ENCODE measurements around the gene ATAT1. TPM values are rescaled to one million over a fixed set of nuclear protein-coding genes. Genes with fewer than 3 reads are reported as not detected.

Gene ATAT1
- total and polyA plus RNA-seq, 2 of the 13 experiments (the other 11 are each of a cell fraction or from before 2014, with no cell fraction given) = 9.2 to 23.6 TPM

GRCh38 chr6:30689022-30689865 is 62.6 kb downstream of the ATAT1 start:
- intact Hi-C loops (cut with micrococcal nuclease; ENCODE audit: unreplicated experiment) = no loop called here

More at GRCh38 chr6:30689022-30689865, 62.6 kb downstream of the ATAT1 start:
- H3K36me3 ChIP-seq (replicated peaks in 1 of 2; ENCODE audit: control insufficient read depth in 1 of 2, insufficient read depth in 2 of 2, low read length in 2 of 2) = no peaks in the 10 kb centered on the region
- CTCF ChIA-PET (ENCODE audit: low intra/inter-chr PET ratio, low total read pairs) = no interaction called here
- no peak for FAIRE-seq
- WGBS (ENCODE audit: low lambda C conversion rate) = 91% methylated on average over 11 of the region's 11 CpGs
- no peak for TF ChIP-seq SP5 (CRISPR knock-in tag; IDR thresholded peaks at IDR 0.05; ENCODE audit: borderline replicate concordance, low read depth)
- TF ChIP-seq HNRNPH1 (optimal IDR thresholded peaks at IDR 0.05; ENCODE audit: low read depth, low read length) = no peak
- TF ChIP-seq USF2 (IDR thresholded peaks at IDR 0.05; ENCODE audit: low read depth, low read length) = no peak
- TF ChIP-seq USF2 (CRISPR knock-in tag; IDR thresholded peaks at IDR 0.05; ENCODE audit: borderline replicate concordance) = no peak
- no peak for TF ChIP-seq ZNF337 (CRISPR knock-in tag; IDR thresholded peaks at IDR 0.05; ENCODE audit: borderline replicate concordance, low read depth)
- TF ChIP-seq NR2F1 (CRISPR knock-in tag; IDR thresholded peaks at IDR 0.05) = no peak
- TF ChIP-seq ZNF839 (CRISPR knock-in tag; IDR thresholded peaks at IDR 0.05; ENCODE audit: borderline replicate concordance) = no peak
- no peak for TF ChIP-seq ZBTB38 (CRISPR knock-in tag; IDR thresholded peaks at IDR 0.05)
- TF ChIP-seq MEIS2 (CRISPR knock-in tag; IDR thresholded peaks at IDR 0.05) = no peak
- TF ChIP-seq ZNF570 (CRISPR knock-in tag; IDR thresholded peaks at IDR 0.05; ENCODE audit: borderline replicate concordance) = no peak
- TF ChIP-seq ZNF18 (CRISPR knock-in tag; IDR thresholded peaks at IDR 0.05; ENCODE audit: insufficient replicate concordance) = no peak
- no peak for TF ChIP-seq ZNF780A (CRISPR knock-in tag; IDR thresholded peaks at IDR 0.05)
- TF ChIP-seq ZNF431 (CRISPR knock-in tag; IDR thresholded peaks at IDR 0.05; ENCODE audit: borderline replicate concordance, low read depth) = no peak
- TF ChIP-seq ZFP36L2 (CRISPR knock-in tag; IDR thresholded peaks at IDR 0.05) = no peak
- no peak for TF ChIP-seq SNAI1 (CRISPR knock-in tag; IDR thresholded peaks at IDR 0.05; ENCODE audit: borderline replicate concordance)
- TF ChIP-seq ZNF33B (CRISPR knock-in tag; IDR thresholded peaks at IDR 0.05) = no peak
- 0 out of 2 replicates have a peak overlapping the region, but pooled peaks have one; percentile 54 for H3K9ac ChIP-seq (ENCODE audit: insufficient read depth, low read depth, low read length)
- in situ Hi-C loops (cut with HindIII; ENCODE audit: extremely low pct_ligation_motif_present, low pct_unique_long_range_greater_than_20kb) = loop anchor here (25.0 kb wide), 1 partner anchor 398 kb away; no protein-coding TSS in a partner anchor
- no peak overlapping the region for H3K27ac ChIP-seq (ENCODE audit: extremely low read length, insufficient read depth, low read length)
- no peaks in the 10 kb centered on the region for H4K20me1 ChIP-seq (ENCODE audit: insufficient read depth, low read length)
- peaks cover 57% of the 10 kb centered on the region for H3K4me1 ChIP-seq (ENCODE audit: insufficient read depth, low read length)
- ATAC-seq = no peak
- POLR2A ChIA-PET = interaction anchor here (1.0 to 3.0 kb wide), 5 partner anchors 16 to 71 kb away, joined by 3 to 23 read pairs (median 7); partner anchors contain the start of genes DHX16, MDC1, MRPS18B and TUBB
- no peak for DNase-seq (ENCODE audit: low spot score)
- H3K27me3 ChIP-seq (ENCODE audit: control insufficient read depth in 1 of 2, insufficient read depth in 2 of 2, low read length in 2 of 2) = no peaks in the 10 kb centered on the region
- BruUV-seq (replicated peaks) = no TSS peak
- no peak overlapping the region for H3K4me2 ChIP-seq (ENCODE audit: low read depth, low read length)
- no peaks in the 10 kb centered on the region for H3K79me2 ChIP-seq (ENCODE audit: insufficient read depth, low read length)
- H3K4me3 ChIP-seq (replicated peaks in 1 of 3; ENCODE audit: insufficient read depth in 1 of 3, low read depth in 2 of 3, low read length in 3 of 3) = no peak overlapping the region
- no peak overlapping the region for H2AFZ ChIP-seq (ENCODE audit: low read length)
- H3K9me3 ChIP-seq (ENCODE audit: low read length) = no peaks in the 10 kb centered on the region
